ENCODE data around the gene IMMP2L.
A peak's percentile ranks its signal among the peaks of the same experiment; 100 is the strongest.

The IMMP2L gene

DNA sequence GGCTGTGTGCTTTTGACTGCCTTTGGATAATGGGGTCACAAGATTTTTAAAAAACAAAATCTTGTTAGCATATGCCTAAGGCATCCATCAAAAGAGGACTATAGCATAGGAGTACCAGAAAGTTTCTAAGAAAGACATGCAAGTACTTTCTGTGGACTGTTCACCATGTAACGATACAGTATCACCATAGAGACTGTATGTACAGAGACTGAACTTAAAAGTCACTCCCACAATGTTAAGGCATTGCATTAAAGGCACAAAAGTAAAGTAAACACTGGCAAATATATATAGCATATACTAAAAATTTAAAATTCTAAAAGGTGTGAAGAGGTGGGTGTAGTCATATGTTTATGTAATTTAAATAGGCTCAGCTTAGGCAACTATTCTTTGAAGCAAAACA, 190.9 kb downstream of the IMMP2L start:
- TF ChIP-seq, protein P1, sequence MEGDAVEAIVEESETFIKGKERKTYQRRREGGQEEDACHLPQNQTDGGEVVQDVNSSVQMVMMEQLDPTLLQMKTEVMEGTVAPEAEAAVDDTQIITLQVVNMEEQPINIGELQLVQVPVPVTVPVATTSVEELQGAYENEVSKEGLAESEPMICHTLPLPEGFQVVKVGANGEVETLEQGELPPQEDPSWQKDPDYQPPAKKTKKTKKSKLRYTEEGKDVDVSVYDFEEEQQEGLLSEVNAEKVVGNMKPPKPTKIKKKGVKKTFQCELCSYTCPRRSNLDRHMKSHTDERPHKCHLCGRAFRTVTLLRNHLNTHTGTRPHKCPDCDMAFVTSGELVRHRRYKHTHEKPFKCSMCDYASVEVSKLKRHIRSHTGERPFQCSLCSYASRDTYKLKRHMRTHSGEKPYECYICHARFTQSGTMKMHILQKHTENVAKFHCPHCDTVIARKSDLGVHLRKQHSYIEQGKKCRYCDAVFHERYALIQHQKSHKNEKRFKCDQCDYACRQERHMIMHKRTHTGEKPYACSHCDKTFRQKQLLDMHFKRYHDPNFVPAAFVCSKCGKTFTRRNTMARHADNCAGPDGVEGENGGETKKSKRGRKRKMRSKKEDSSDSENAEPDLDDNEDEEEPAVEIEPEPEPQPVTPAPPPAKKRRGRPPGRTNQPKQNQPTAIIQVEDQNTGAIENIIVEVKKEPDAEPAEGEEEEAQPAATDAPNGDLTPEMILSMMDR (IDR thresholded peaks at IDR 0.05; ENCODE audit: poor library complexity, severe bottlenecking): no peak
- no peaks in the 10 kb centered on the region for H3K4me1 ChIP-seq (ENCODE audit: insufficient read depth, poor library complexity, severe bottlenecking)
- no peaks in the 10 kb centered on the region for H3K36me3 ChIP-seq (ENCODE audit: low read depth)
- DNase-seq (ENCODE audit: low spot score): no peak
- H3K27me3 ChIP-seq (ENCODE audit: insufficient read depth, poor library complexity, severe bottlenecking): no peaks in the 10 kb centered on the region
- H3K4me3 ChIP-seq (ENCODE audit: severe bottlenecking): no peak overlapping the region
- ATAC-seq (ENCODE audit: low read depth): no peak
- H3K27ac ChIP-seq (ENCODE audit: poor library complexity, severe bottlenecking): no peak overlapping the region
- no peaks in the 10 kb centered on the region for H3K9me3 ChIP-seq (ENCODE audit: severe bottlenecking)

DNA sequence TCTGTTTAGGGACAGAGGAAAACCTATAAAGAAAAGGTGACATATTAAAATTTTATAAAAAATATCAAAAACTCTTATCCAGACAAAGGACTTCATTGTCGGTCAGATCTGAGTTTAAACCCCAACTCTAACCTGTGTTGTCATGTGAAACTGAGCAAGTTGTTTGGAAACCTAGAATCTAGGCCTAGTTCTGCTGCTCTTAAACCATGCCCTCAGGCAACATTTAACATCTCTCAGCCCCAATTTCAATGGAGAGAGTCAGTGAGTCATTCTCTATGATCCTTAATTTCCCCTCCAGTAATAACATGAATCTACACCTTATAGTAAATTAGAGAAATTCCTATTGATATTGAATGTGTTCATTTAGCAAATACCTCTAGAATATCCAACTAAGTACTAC, 192.3 kb downstream of the IMMP2L start:
- H3K4me3 ChIP-seq (ENCODE audit: severe bottlenecking): no peak overlapping the region
- H3K4me1 ChIP-seq (ENCODE audit: insufficient read depth, poor library complexity, severe bottlenecking): peaks cover 3% of the 10 kb centered on the region
- no peaks in the 10 kb centered on the region for H3K36me3 ChIP-seq (ENCODE audit: low read depth)
- DNase-seq (ENCODE audit: low spot score) (no peak), ATAC-seq (ENCODE audit: low read depth) (no peak)
- H3K27me3 ChIP-seq (ENCODE audit: insufficient read depth, poor library complexity, severe bottlenecking): no peaks in the 10 kb centered on the region
- no peaks in the 10 kb centered on the region for H3K9me3 ChIP-seq (ENCODE audit: severe bottlenecking)
- TF ChIP-seq, protein P1 (IDR thresholded peaks at IDR 0.05; ENCODE audit: poor library complexity, severe bottlenecking): no peak
- no peak overlapping the region for H3K27ac ChIP-seq (ENCODE audit: poor library complexity, severe bottlenecking)

DNA sequence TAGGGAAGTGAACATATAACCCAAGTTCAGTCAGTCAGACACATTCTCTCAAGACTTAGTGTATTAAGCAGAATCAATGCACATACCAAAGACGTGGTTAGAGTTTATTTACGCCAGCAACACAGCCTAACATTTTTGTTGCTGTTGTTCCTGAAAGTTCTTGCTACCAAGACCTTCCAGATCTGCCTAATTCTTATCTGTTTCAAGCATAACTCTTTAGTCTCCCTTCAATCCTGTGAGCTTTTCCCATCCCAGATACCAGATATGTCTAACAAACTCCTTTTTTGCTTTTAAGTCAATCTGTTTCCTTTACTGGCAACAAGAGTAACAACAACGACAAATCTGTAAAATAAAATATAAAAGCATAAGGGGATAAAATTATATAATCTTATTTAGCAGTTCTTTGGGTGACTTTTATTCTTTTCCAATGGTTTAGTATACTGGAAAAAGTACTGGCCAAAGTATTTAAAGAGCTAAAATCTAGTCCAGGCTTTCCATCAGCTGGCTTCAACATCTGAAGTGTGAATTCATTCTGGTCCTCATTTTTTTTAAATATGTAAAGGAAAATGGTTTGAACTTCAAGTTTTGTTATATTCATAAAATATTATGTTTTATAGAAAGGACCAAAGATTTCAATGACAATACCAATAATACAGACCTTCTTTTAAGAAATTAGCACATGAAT, 193.8 kb downstream of the IMMP2L start:
- TF ChIP-seq, protein P1 (IDR thresholded peaks at IDR 0.05; ENCODE audit: poor library complexity, severe bottlenecking): no peak
- Histone ChIP-seq H3K4me3 (ENCODE audit: severe bottlenecking) (no peak overlapping the region), H3K9me3 (ENCODE audit: severe bottlenecking) (no peaks in the 10 kb centered on the region), H3K27me3 (ENCODE audit: insufficient read depth, poor library complexity, severe bottlenecking) (no peaks in the 10 kb centered on the region), H3K36me3 (ENCODE audit: low read depth) (no peaks in the 10 kb centered on the region), H3K27ac (ENCODE audit: poor library complexity, severe bottlenecking) (no peak overlapping the region), H3K4me1 (ENCODE audit: insufficient read depth, poor library complexity, severe bottlenecking) (peaks cover 16% of the 10 kb centered on the region)
- ATAC-seq (ENCODE audit: low read depth): no peak
- DNase-seq (ENCODE audit: low spot score): no peak

DNA sequence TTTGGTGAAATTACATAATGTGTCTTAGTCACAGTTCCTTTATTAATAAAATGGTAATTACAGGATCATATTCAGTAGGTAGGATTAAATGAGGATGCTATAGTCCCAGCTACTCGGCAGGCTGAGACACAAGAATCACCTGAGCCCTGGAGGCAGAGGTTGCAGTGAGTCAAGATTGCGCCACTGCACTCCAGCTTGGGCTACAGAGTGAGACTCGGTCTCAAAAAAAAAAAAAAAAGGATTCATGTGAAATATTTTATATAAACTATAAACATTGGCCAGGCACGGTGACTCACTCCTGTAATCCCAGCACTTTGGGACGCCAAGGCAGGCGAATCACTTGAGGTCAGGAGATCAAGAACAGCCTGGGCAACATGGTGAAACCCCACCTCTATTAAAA, 197.9 kb downstream of the IMMP2L start:
- Histone ChIP-seq H3K27ac (ENCODE audit: poor library complexity, severe bottlenecking) (peak overlapping the region; percentile 35), H3K27me3 (ENCODE audit: insufficient read depth, poor library complexity, severe bottlenecking) (no peaks in the 10 kb centered on the region), H3K36me3 (ENCODE audit: low read depth) (no peaks in the 10 kb centered on the region), H3K9me3 (ENCODE audit: severe bottlenecking) (no peaks in the 10 kb centered on the region), H3K4me3 (ENCODE audit: severe bottlenecking) (no peak overlapping the region), H3K4me1 (ENCODE audit: insufficient read depth, poor library complexity, severe bottlenecking) (peaks cover 31% of the 10 kb centered on the region)
- TF ChIP-seq, protein P1 (IDR thresholded peaks at IDR 0.05; ENCODE audit: poor library complexity, severe bottlenecking): no peak
- peak; percentile 97 for ATAC-seq (ENCODE audit: low read depth)
- peak; percentile 83 for DNase-seq (ENCODE audit: low spot score)

DNA sequence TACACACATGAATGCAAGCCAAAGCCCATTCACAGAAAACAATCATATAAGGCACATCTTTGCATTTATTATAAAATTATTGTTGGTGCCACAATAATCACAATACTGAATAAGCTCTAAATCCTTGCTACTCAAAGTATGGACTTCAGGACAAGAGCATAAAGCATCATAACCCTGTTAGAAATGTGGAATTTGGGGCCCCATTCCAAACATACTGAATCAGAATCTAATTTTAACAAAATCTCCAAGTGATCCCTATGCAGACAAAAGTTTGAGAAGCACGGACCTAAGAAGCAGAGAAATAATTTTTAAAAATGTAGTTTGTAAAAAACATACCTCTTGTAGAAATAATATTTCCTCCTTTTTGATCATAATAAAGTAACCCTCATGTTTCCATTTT, 199.2 kb downstream of the IMMP2L start:
- ATAC-seq (ENCODE audit: low read depth) (no peak), DNase-seq (ENCODE audit: low spot score) (no peak)
- Histone ChIP-seq H3K4me3 (ENCODE audit: severe bottlenecking) (no peak overlapping the region), H3K27me3 (ENCODE audit: insufficient read depth, poor library complexity, severe bottlenecking) (no peaks in the 10 kb centered on the region), H3K36me3 (ENCODE audit: low read depth) (no peaks in the 10 kb centered on the region), H3K4me1 (ENCODE audit: insufficient read depth, poor library complexity, severe bottlenecking) (peaks cover 37% of the 10 kb centered on the region), H3K27ac (ENCODE audit: poor library complexity, severe bottlenecking) (peak overlapping the region; percentile 34), H3K9me3 (ENCODE audit: severe bottlenecking) (no peaks in the 10 kb centered on the region)
- TF ChIP-seq, protein P1 (IDR thresholded peaks at IDR 0.05; ENCODE audit: poor library complexity, severe bottlenecking): no peak

Data from RWPE2 (cell line).